ENCODE data around the gene CHI3L1.

The CHI3L1 gene

GRCh38 chr1:203136409-203137042 is 50.0 kb downstream of the CHI3L1 start:
- H3K4me3 ChIP-seq (replicated peaks; ENCODE audit: low read depth, low read length) = no peak overlapping the region
- no peak for DNase-seq (ENCODE audit: extremely low read depth, low read depth)
- TF ChIP-seq CTCF (IDR thresholded peaks at IDR 0.05; ENCODE audit: low read depth, low read length, missing control alignments) = no peak

GRCh38 chr1:203135636-203136305 is 50.7 kb downstream of the CHI3L1 start:
- no peak for DNase-seq (ENCODE audit: extremely low read depth, low read depth)
- H3K4me3 ChIP-seq (replicated peaks; ENCODE audit: low read depth, low read length) = no peak overlapping the region
- TF ChIP-seq CTCF (IDR thresholded peaks at IDR 0.05; ENCODE audit: low read depth, low read length, missing control alignments) = no peak

- TF ChIP-seq CTCF (IDR thresholded peaks at IDR 0.05; ENCODE audit: low read depth, low read length, missing control alignments) = no peak
- DNase-seq (ENCODE audit: extremely low read depth, low read depth) = no peak
- no peak overlapping the region for H3K4me3 ChIP-seq (replicated peaks; ENCODE audit: low read depth, low read length)
Observed at GRCh38 chr1:203133970-203134725, 52.4 kb downstream of the CHI3L1 start.

GRCh38 chr1:203131548-203132200 is 54.8 kb downstream of the CHI3L1 start:
- H3K4me3 ChIP-seq (replicated peaks; ENCODE audit: low read depth, low read length) = no peak overlapping the region
- no peak for DNase-seq (ENCODE audit: extremely low read depth, low read depth)
- TF ChIP-seq CTCF (IDR thresholded peaks at IDR 0.05; ENCODE audit: low read depth, low read length, missing control alignments) = no peak

- no peak for TF ChIP-seq CTCF (IDR thresholded peaks at IDR 0.05; ENCODE audit: low read depth, low read length, missing control alignments)
- H3K4me3 ChIP-seq (replicated peaks; ENCODE audit: low read depth, low read length) = no peak overlapping the region
- no peak for DNase-seq (ENCODE audit: extremely low read depth, low read depth)
Observed at GRCh38 chr1:203130358-203130985, 56.0 kb downstream of the CHI3L1 start.

- TF ChIP-seq CTCF (IDR thresholded peaks at IDR 0.05; ENCODE audit: low read depth, low read length, missing control alignments) = no peak
- no peak overlapping the region for H3K4me3 ChIP-seq (replicated peaks; ENCODE audit: low read depth, low read length)
- no peak for DNase-seq (ENCODE audit: extremely low read depth, low read depth)
Observed at GRCh38 chr1:203129501-203130231, 56.8 kb downstream of the CHI3L1 start.

Data from HFF-Myc (cell line).